Measurements from ENCODE around the gene CNOT6. TPM values are rescaled to one million over a fixed set of nuclear protein-coding genes. Genes with fewer than 3 reads are reported as not detected.

The CNOT6 gene
- total and polyA plus RNA-seq, 3 experiments from 2014 or later, result 11.4 to 39.9 (median 36.0) TPM

DNA sequence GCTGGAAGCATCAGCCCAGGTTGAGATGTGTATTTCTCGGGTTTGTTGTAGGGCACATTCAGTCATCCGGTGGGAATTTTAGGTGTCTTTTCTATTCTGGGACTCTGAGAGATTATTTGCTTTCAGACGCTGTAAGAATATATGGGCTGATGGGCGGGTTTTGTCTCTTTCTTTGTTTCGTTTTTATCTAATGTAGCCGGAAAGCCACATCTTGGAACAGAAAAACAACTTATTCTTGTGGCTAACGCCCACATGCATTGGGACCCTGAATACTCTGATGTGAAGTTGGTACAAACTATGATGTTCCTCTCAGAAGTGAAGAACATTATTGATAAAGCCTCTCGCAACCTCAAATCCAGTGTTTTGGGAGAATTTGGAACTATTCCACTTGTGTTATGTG is 74.7 kb downstream of the CNOT6 start:
- Histone ChIP-seq H3K27ac (ENCODE audit: low read depth, low read length) (no peak overlapping the region), H3K27me3 (ENCODE audit: insufficient read depth, low read length, poor library complexity, severe bottlenecking) (no peaks in the 10 kb centered on the region), H3K36me3 (ENCODE audit: insufficient read depth, low read length) (peaks cover 20% of the 10 kb centered on the region), H3K9me3 (ENCODE audit: low read length) (no peaks in the 10 kb centered on the region), H3K4me1 (ENCODE audit: insufficient read depth, low read length) (no peaks in the 10 kb centered on the region), H3K4me3 (ENCODE audit: low read length) (no peak overlapping the region)
- Mint-ChIP-seq H3K27me3 (peaks cover 0 to 2% of the 10 kb centered on the region in 2 donors), H3K27ac (peak overlapping the region in 4 of 8 donors; percentile 34 to 93 (median 46)), H3K4me1 (peaks cover 2 to 65% (median 3%) of the 10 kb centered on the region in 3 donors), H3K36me3 (peaks cover 6 to 89% (median 23%) of the 10 kb centered on the region in 3 donors), H3K9me3 (no peaks in the 10 kb centered on the region), H3K4me3 (peak overlapping the region in 1 of 7 donors; percentile 88)
- DNase-seq, result no peak
- POLR2A ChIA-PET, result no interaction called here
- CTCF ChIA-PET, result no interaction called here

DNA sequence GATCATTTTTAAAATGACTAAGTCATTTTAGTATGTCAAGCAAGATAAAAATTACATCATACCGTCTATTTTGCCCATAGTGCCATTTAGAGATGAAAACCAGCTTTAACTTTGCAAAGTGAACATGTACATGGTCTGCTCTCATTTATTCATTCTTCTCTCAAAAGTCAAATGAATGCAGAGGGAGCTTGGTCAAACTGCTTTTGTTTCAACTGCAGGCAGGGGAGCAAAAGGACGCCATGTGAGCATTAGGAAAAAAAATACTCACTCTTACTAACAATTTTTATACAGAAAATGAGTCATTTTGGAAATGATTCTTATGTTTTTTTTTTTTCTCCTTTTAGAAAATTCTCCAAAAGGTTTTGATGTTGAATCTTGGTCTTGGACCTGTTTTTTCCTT is 81.4 kb downstream of the CNOT6 start:
- Histone ChIP-seq H3K9me3 (ENCODE audit: low read length) (no peaks in the 10 kb centered on the region), H3K27ac (ENCODE audit: low read depth, low read length) (no peak overlapping the region), H3K27me3 (ENCODE audit: insufficient read depth, low read length, poor library complexity, severe bottlenecking) (no peaks in the 10 kb centered on the region), H3K36me3 (ENCODE audit: insufficient read depth, low read length) (no peaks in the 10 kb centered on the region), H3K4me1 (ENCODE audit: insufficient read depth, low read length) (no peaks in the 10 kb centered on the region), H3K4me3 (ENCODE audit: low read length) (no peak overlapping the region)
- no peak for DNase-seq
- ChIA-PET POLR2A (no interaction called here), CTCF (interaction anchor here (0.7 to 1.2 kb wide), 2 partner anchors 81 to 742 kb away, joined by 3 read pairs; no protein-coding TSS in a partner anchor)
- H3K36me3 Mint-ChIP-seq, result peaks cover 11 to 72% (median 13%) of the 10 kb centered on the region in 3 donors
- no peak overlapping the region for H3K4me3 Mint-ChIP-seq
- H3K4me1 Mint-ChIP-seq, result peaks cover 0 to 40% (median 0%) of the 10 kb centered on the region in 3 donors
- no peak overlapping the region for H3K27ac Mint-ChIP-seq
- peaks cover 0 to 2% of the 10 kb centered on the region in 2 donors for H3K27me3 Mint-ChIP-seq
- no peaks in the 10 kb centered on the region for H3K9me3 Mint-ChIP-seq

DNA sequence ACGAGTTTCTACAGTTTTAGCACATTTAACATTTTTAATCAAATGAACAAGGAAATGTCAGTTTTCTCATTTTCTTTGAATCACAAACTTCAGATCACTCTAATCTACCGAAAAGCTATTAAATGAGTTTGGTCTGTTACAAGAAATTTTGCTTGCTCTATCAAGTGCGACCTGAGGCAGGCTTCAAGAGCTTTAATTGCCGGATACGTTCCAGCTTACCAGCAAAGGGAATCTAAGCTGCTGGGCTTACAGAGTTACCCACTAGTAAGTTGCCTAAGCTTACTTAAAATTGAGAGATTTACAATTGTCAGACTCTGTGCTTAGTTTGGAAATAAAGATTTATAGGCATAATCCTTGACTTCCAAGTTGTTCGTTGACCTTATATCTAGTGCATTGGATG is 86.5 kb downstream of the CNOT6 start:
- Mint-ChIP-seq H3K9me3 (no peaks in the 10 kb centered on the region), H3K36me3 (peaks cover 7 to 26% (median 11%) of the 10 kb centered on the region in 3 donors), H3K27ac (no peak overlapping the region), H3K4me1 (peaks cover 0 to 10% (median 0%) of the 10 kb centered on the region in 3 donors), H3K27me3 (no peaks in the 10 kb centered on the region), H3K4me3 (no peak overlapping the region)
- no peaks in the 10 kb centered on the region for H3K36me3 ChIP-seq (ENCODE audit: insufficient read depth, low read length)
- H3K4me1 ChIP-seq (ENCODE audit: insufficient read depth, low read length), result no peaks in the 10 kb centered on the region
- no peaks in the 10 kb centered on the region for H3K9me3 ChIP-seq (ENCODE audit: low read length)
- no peak for DNase-seq
- H3K27me3 ChIP-seq (ENCODE audit: insufficient read depth, low read length, poor library complexity, severe bottlenecking), result no peaks in the 10 kb centered on the region
- POLR2A ChIA-PET, result no interaction called here
- H3K27ac ChIP-seq (ENCODE audit: low read depth, low read length), result no peak overlapping the region
- no peak overlapping the region for H3K4me3 ChIP-seq (ENCODE audit: low read length)
- CTCF ChIA-PET, result interaction anchor here (1.1 to 1.7 kb wide), 2 partner anchors 10 to 15 kb away, joined by 3 read pairs; no protein-coding TSS in a partner anchor

DNA sequence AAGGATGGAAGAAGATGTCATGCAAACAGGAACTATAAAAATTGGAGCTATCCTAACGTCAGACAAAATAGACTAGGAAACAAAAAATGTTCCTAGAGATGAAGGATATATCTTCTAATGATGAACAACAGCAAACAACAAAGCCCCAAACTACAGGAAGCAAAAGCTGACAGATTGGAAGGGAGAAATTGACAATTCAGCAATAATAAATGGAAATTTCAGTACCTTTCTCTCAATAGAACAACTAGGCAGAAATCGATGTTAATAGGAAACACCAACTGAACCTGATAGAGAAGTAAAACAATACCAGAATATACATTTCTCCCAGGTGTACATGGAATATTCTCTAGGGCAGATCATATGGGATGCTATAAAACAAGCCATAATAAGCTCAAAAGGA is 89.6 kb downstream of the CNOT6 start:
- Histone ChIP-seq H3K27ac (ENCODE audit: low read depth, low read length) (no peak overlapping the region), H3K36me3 (ENCODE audit: insufficient read depth, low read length) (no peaks in the 10 kb centered on the region), H3K9me3 (ENCODE audit: low read length) (no peaks in the 10 kb centered on the region), H3K27me3 (ENCODE audit: insufficient read depth, low read length, poor library complexity, severe bottlenecking) (no peaks in the 10 kb centered on the region), H3K4me3 (ENCODE audit: low read length) (no peak overlapping the region), H3K4me1 (ENCODE audit: insufficient read depth, low read length) (no peaks in the 10 kb centered on the region)
- DNase-seq, result no peak
- Mint-ChIP-seq H3K27me3 (peaks cover 7 to 8% of the 10 kb centered on the region in 2 donors), H3K27ac (no peak overlapping the region), H3K4me1 (no peaks in the 10 kb centered on the region), H3K9me3 (no peaks in the 10 kb centered on the region), H3K36me3 (no peaks in the 10 kb centered on the region), H3K4me3 (no peak overlapping the region)
- POLR2A ChIA-PET, result no interaction called here
- CTCF ChIA-PET, result no interaction called here

DNA sequence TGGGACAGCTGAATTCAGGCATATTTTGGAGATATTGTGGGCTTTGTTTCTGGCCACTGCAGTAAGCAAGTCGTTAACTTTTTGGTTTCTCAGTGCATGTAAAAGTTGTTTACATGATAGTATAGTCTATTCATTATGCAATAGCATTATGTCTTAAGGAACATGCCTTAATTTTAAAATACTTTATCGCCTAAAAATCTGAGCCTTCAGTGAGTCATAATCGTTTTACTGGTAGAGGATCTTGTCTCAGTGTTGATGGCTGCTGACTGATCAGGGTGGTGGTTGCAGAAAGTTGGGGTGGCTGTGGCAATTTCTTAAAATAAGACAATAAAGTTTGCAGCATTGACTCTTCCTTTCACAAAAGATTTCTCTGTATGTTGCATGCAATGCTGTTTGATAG is 92.0 kb downstream of the CNOT6 start:
- H3K4me1 Mint-ChIP-seq, result peaks cover 4 to 9% (median 6%) of the 10 kb centered on the region in 3 donors
- H3K27me3 ChIP-seq (ENCODE audit: insufficient read depth, low read length, poor library complexity, severe bottlenecking), result no peaks in the 10 kb centered on the region
- CTCF ChIA-PET, result no interaction called here
- no peaks in the 10 kb centered on the region for H3K36me3 Mint-ChIP-seq
- H3K4me3 Mint-ChIP-seq, result no peak overlapping the region
- no peak overlapping the region for H3K27ac ChIP-seq (ENCODE audit: low read depth, low read length)
- POLR2A ChIA-PET, result no interaction called here
- H3K9me3 ChIP-seq (ENCODE audit: low read length), result no peaks in the 10 kb centered on the region
- no peak for DNase-seq
- H3K27ac Mint-ChIP-seq, result no peak overlapping the region
- H3K27me3 Mint-ChIP-seq, result peaks cover 14 to 18% of the 10 kb centered on the region in 2 donors
- no peaks in the 10 kb centered on the region for H3K36me3 ChIP-seq (ENCODE audit: insufficient read depth, low read length)
- H3K9me3 Mint-ChIP-seq, result no peaks in the 10 kb centered on the region
- peaks cover 4% of the 10 kb centered on the region for H3K4me1 ChIP-seq (ENCODE audit: insufficient read depth, low read length)
- no peak overlapping the region for H3K4me3 ChIP-seq (ENCODE audit: low read length)

DNA sequence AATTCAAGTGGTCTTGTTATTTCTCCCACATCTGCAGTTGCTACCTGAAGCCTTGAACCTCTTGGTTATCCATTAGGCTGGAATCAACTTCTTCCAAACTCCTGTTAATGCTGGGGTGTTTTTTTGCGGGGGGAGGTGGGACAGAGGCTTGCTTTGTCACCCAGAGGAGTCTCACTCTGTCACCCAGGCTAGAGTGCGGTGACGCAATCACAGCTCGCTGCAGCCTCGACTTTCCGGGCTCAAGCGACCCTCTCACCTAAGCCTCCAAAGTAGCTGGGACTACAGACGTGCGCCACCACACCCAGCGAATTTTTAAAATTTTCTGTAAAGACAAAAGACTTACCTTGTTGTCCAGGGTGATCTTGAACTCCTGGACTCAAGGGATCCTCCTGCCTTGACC is 92.7 kb downstream of the CNOT6 start:
- Mint-ChIP-seq H3K9me3 (no peaks in the 10 kb centered on the region), H3K4me1 (peaks cover 4 to 9% (median 6%) of the 10 kb centered on the region in 3 donors), H3K27me3 (peaks cover 14 to 18% of the 10 kb centered on the region in 2 donors), H3K27ac (no peak overlapping the region), H3K36me3 (no peaks in the 10 kb centered on the region), H3K4me3 (no peak overlapping the region)
- Histone ChIP-seq H3K9me3 (ENCODE audit: low read length) (no peaks in the 10 kb centered on the region), H3K36me3 (ENCODE audit: insufficient read depth, low read length) (no peaks in the 10 kb centered on the region), H3K27me3 (ENCODE audit: insufficient read depth, low read length, poor library complexity, severe bottlenecking) (no peaks in the 10 kb centered on the region), H3K27ac (ENCODE audit: low read depth, low read length) (no peak overlapping the region), H3K4me1 (ENCODE audit: insufficient read depth, low read length) (peaks cover 4% of the 10 kb centered on the region), H3K4me3 (ENCODE audit: low read length) (no peak overlapping the region)
- CTCF ChIA-PET, result no interaction called here
- POLR2A ChIA-PET, result no interaction called here
- no peak for DNase-seq

DNA sequence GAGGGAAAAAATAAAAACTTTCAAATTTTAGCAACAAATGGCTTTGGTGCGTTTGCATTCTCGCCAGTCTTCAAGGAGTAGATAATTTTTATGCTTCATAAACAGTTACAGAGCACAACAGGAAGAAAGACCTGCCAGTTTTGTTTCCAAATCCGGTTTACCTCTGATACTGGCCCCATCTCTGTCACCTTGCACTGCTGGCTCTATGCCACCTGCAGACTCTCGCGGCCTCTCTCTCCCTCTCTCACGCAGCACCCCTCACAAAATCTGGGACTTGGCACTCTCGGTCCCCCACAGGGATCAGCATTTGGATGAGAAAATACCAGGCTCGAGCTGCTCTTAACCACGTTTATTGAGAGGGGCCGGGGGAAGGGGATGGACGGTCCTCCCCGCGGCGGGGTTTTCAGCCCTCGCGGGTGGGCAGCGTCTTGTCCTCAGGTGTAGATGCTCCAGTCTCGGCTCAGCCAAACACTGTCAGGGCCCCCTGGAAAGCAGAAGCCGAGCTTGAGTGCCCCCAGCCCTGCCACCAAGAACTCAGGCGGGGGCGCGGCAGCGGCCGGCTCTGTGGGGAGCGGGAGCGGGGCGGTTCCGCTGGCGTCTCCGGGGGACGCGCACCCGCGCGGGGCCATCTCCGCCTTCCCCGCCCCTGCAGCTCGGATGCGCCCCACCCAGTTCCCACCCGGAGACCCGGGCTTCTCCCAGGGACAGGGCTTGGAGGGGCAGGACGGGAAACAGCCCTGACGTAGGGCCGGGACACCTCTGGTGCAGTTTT is 95.8 kb downstream of the CNOT6 start:
- Mint-ChIP-seq H3K36me3 (peaks cover 0 to 2% (median 0%) of the 10 kb centered on the region in 3 donors), H3K27me3 (peaks cover 25 to 26% of the 10 kb centered on the region in 2 donors), H3K27ac (peak overlapping the region in 3 of 8 donors; percentile 15 to 79 (median 32)), H3K4me1 (peaks cover 9 to 23% (median 12%) of the 10 kb centered on the region in 3 donors), H3K4me3 (peak overlapping the region; percentile 66 to 82 (median 77)), H3K9me3 (no peaks in the 10 kb centered on the region)
- POLR2A ChIA-PET, result interaction anchor here (0.8 kb wide), 2 partner anchors 17 to 96 kb away, joined by 3 to 4 read pairs; partner anchors contain the start of gene CNOT6
- Histone ChIP-seq H3K27ac (ENCODE audit: low read depth, low read length) (no peak overlapping the region), H3K4me3 (ENCODE audit: low read length) (no peak overlapping the region), H3K36me3 (ENCODE audit: insufficient read depth, low read length) (no peaks in the 10 kb centered on the region), H3K9me3 (ENCODE audit: low read length) (no peaks in the 10 kb centered on the region), H3K27me3 (ENCODE audit: insufficient read depth, low read length, poor library complexity, severe bottlenecking) (no peaks in the 10 kb centered on the region), H3K4me1 (ENCODE audit: insufficient read depth, low read length) (peaks cover 4% of the 10 kb centered on the region)
- DNase-seq, result no peak
- CTCF ChIA-PET, result interaction anchor here (0.9 to 1.3 kb wide), 4 partner anchors 9 to 66 kb away, joined by 3 to 4 read pairs (median 3); no protein-coding TSS in a partner anchor
